HL-60/S4 (cell line): ENCODE data around the gene RFTN1.

Source experiments
- in situ Hi-C: fragments of 300-500 bp; cut with MboI; formaldehyde crosslinking; loops from 2 replicates; pipeline ENCODE4 v1.14.3; 2022; ENCODE audit warnings: low sequenced_read_pairs

RFTN1 gene

GRCh38 chr3:16488637-16489036 lies 24.9 kb downstream of the RFTN1 start:
- in situ Hi-C loops = no loop called here

GRCh38 chr3:16487511-16488175 lies 25.9 kb downstream of the RFTN1 start:
- in situ Hi-C loops = no loop called here

- in situ Hi-C loops = no loop called here
Observed at GRCh38 chr3:16486951-16487480, 26.5 kb downstream of the RFTN1 start.

- in situ Hi-C loops = no loop called here
Observed at GRCh38 chr3:16486201-16486600, 27.3 kb downstream of the RFTN1 start.

- in situ Hi-C loops = no loop called here
Observed at GRCh38 chr3:16485395-16485992, 28.0 kb downstream of the RFTN1 start.

- in situ Hi-C loops = no loop called here
Observed at GRCh38 chr3:16484984-16485383, 28.5 kb downstream of the RFTN1 start.

- in situ Hi-C loops = no loop called here
Observed at GRCh38 chr3:16484216-16484615, 29.3 kb downstream of the RFTN1 start.

- in situ Hi-C loops = no loop called here
Observed at GRCh38 chr3:16482770-16483531, 30.5 kb downstream of the RFTN1 start.

GRCh38 chr3:16482194-16482769 lies 31.2 kb downstream of the RFTN1 start:
- in situ Hi-C loops = no loop called here

GRCh38 chr3:16481546-16481897 lies 32.0 kb downstream of the RFTN1 start:
- in situ Hi-C loops = no loop called here

- in situ Hi-C loops = no loop called here
Observed at GRCh38 chr3:16480861-16481545, 32.5 kb downstream of the RFTN1 start.

GRCh38 chr3:16478516-16478915 lies 35.0 kb downstream of the RFTN1 start:
- in situ Hi-C loops = no loop called here

- in situ Hi-C loops = no loop called here
Observed at GRCh38 chr3:16477521-16477920, 36.0 kb downstream of the RFTN1 start.

GRCh38 chr3:16477056-16477455 lies 36.4 kb downstream of the RFTN1 start:
- in situ Hi-C loops = no loop called here

GRCh38 chr3:16476636-16477035 lies 36.9 kb downstream of the RFTN1 start:
- in situ Hi-C loops = no loop called here

GRCh38 chr3:16475766-16476165 lies 37.7 kb downstream of the RFTN1 start:
- in situ Hi-C loops = no loop called here

- in situ Hi-C loops = no loop called here
Observed at GRCh38 chr3:16474920-16475319, 38.6 kb downstream of the RFTN1 start.

GRCh38 chr3:16474216-16474615 lies 39.3 kb downstream of the RFTN1 start:
- in situ Hi-C loops = no loop called here

- in situ Hi-C loops = no loop called here
Observed at GRCh38 chr3:16472593-16472992, 40.9 kb downstream of the RFTN1 start.

- in situ Hi-C loops = no loop called here
Observed at GRCh38 chr3:16471897-16472296, 41.6 kb downstream of the RFTN1 start.

- in situ Hi-C loops = no loop called here
Observed at GRCh38 chr3:16470590-16470989, 42.9 kb downstream of the RFTN1 start.
